ENCODE results near the gene SLC39A9.
"Not testable (repeated sequence)": the region's sequence is repeated elsewhere in the genome, so short reads cannot be mapped to it uniquely, and the experiment has no call there.

SLC39A9 gene

GRCh38 chr14:69498286-69498685 lies 99.8 kb downstream of the SLC39A9 start:
- not testable (repeated sequence) for DNase-seq (ENCODE audit: low read depth in 4 of 4, low spot score in 1 of 4)

GRCh38 chr14:69499436-69499835 lies 100.9 kb downstream of the SLC39A9 start:
- no peak for DNase-seq (ENCODE audit: low read depth in 4 of 4, low spot score in 1 of 4)

GRCh38 chr14:69500096-69500495 lies 101.6 kb downstream of the SLC39A9 start:
- DNase-seq (ENCODE audit: low read depth in 4 of 4, low spot score in 1 of 4): no peak

- DNase-seq (ENCODE audit: low read depth in 4 of 4, low spot score in 1 of 4): no peak
Observed at GRCh38 chr14:69500736-69501135, 102.2 kb downstream of the SLC39A9 start.

- DNase-seq (ENCODE audit: low read depth in 4 of 4, low spot score in 1 of 4): no peak
Observed at GRCh38 chr14:69501423-69501838, 102.9 kb downstream of the SLC39A9 start.

GRCh38 chr14:69504775-69505174 lies 106.3 kb downstream of the SLC39A9 start:
- no peak for DNase-seq (ENCODE audit: low read depth in 4 of 4, low spot score in 1 of 4)

GRCh38 chr14:69505338-69506240 lies 107.1 kb downstream of the SLC39A9 start:
- no peak for DNase-seq (ENCODE audit: low read depth in 4 of 4, low spot score in 1 of 4)

GRCh38 chr14:69506241-69506595 lies 107.7 kb downstream of the SLC39A9 start:
- DNase-seq (ENCODE audit: low read depth in 4 of 4, low spot score in 1 of 4): no peak

All from stimulated activated CD4-positive, alpha-beta T cell treated with anti-CD3 and anti-CD28 coated beads, Interleukin-1b, Interleukin-23, amount 100 ng/mL, for 24 hours (primary cell).